ENCODE measurements around the gene PRSS33.

GRCh38 chr16:2806286-2806685 is 18.9 kb upstream of the PRSS33 start:
- TF ChIP-seq CTCF (IDR thresholded peaks at IDR 0.05; ENCODE audit: low read depth, low read length, poor library complexity, severe bottlenecking) (no peak), EZH2phosphoT487 (IDR thresholded peaks at IDR 0.05; ENCODE audit: borderline replicate concordance, low read length) (no peak)

All from DOHH2 (cell line).